ENCODE data around the gene LRRC8A. TPM values are rescaled to one million over a fixed set of nuclear protein-coding genes. Genes with fewer than 3 reads are reported as not detected.

LRRC8A gene
- total and polyA plus RNA-seq, 2 of the 13 experiments (the other 11 are each of a cell fraction or from before 2014, with no cell fraction given): 16.1 to 40.6 TPM

GRCh38 chr9:128838338-128838737 lies 43.6 kb upstream of the LRRC8A start (continued):
- no peak for TF ChIP-seq SMAD1 (CRISPR knock-in tag; IDR thresholded peaks at IDR 0.05; ENCODE audit: borderline replicate concordance, low read depth)
- TF ChIP-seq ZNF251 (CRISPR knock-in tag; IDR thresholded peaks at IDR 0.05): no peak
- peak; percentile 25; the same call in 1 of the 2 replicates for TF ChIP-seq ZNF788 (CRISPR knock-in tag; IDR thresholded peaks at IDR 0.05; ENCODE audit: borderline replicate concordance)
- TF ChIP-seq JUN (CRISPR knock-in tag; IDR thresholded peaks at IDR 0.05): no peak
- no peak for TF ChIP-seq E2F2 (CRISPR knock-in tag; IDR thresholded peaks at IDR 0.05; ENCODE audit: borderline replicate concordance)
- no peak for TF ChIP-seq MAFK (conservative IDR thresholded peaks at IDR 0.05 in 1 of 2, IDR thresholded peaks at IDR 0.05 in 1 of 2; ENCODE audit: low read length in 2 of 2)
- peak; percentile 73 for TF ChIP-seq BHLHE40 (IDR thresholded peaks at IDR 0.05; ENCODE audit: low read length)
- TF ChIP-seq HES4 (CRISPR knock-in tag; IDR thresholded peaks at IDR 0.05; ENCODE audit: borderline replicate concordance): no peak
- TF ChIP-seq SRSF4 (IDR thresholded peaks at IDR 0.05; ENCODE audit: low read depth, low read length, poor library complexity, severe bottlenecking): no peak
- TF ChIP-seq CENPBD1 (CRISPR knock-in tag; IDR thresholded peaks at IDR 0.05; ENCODE audit: borderline replicate concordance, low read depth): 0 out of 2 replicates have a peak, but pooled peaks have one; percentile 59
- no peak for TF ChIP-seq ZMYM2 (CRISPR knock-in tag; IDR thresholded peaks at IDR 0.05)
- 0 out of 2 replicates have a peak, but pooled peaks have one; percentile 26 for TF ChIP-seq BCL3 (CRISPR knock-in tag; IDR thresholded peaks at IDR 0.05)
- TF ChIP-seq ISL2 (CRISPR knock-in tag; IDR thresholded peaks at IDR 0.05): peak; percentile 56
- no peak for TF ChIP-seq USF2 (IDR thresholded peaks at IDR 0.05; ENCODE audit: low read depth, low read length)
- TF ChIP-seq USF2 (CRISPR knock-in tag; IDR thresholded peaks at IDR 0.05; ENCODE audit: borderline replicate concordance): no peak
- TF ChIP-seq RAD51 (IDR thresholded peaks at IDR 0.05; ENCODE audit: borderline replicate concordance): no peak
- TF ChIP-seq ZBTB1 (CRISPR knock-in tag; IDR thresholded peaks at IDR 0.05; ENCODE audit: borderline replicate concordance): no peak
- TF ChIP-seq SYNCRIP (IDR thresholded peaks at IDR 0.05; ENCODE audit: insufficient read depth, low read depth, low read length): no peak
- peak; percentile 66; the same call in 1 of the 2 replicates for TF ChIP-seq ZNF790 (CRISPR knock-in tag; IDR thresholded peaks at IDR 0.05; ENCODE audit: borderline replicate concordance)
- TF ChIP-seq PHF21A (CRISPR knock-in tag; IDR thresholded peaks at IDR 0.05): peak; percentile 86
- peak; percentile 94 for TF ChIP-seq TCF7 (IDR thresholded peaks at IDR 0.05; ENCODE audit: low read depth)
- peak; percentile 84 for TF ChIP-seq MEF2D (CRISPR knock-in tag; IDR thresholded peaks at IDR 0.05)
- TF ChIP-seq SOX13 (IDR thresholded peaks at IDR 0.05): peak; percentile 89
- peak in 1 of 2 experiments; percentile 96; a peak in 2 of 4 replicates for TF ChIP-seq SOX13 (CRISPR knock-in tag; conservative IDR thresholded peaks at IDR 0.05 in 1 of 2, IDR thresholded peaks at IDR 0.05 in 1 of 2)
- peak; percentile 84 for TF ChIP-seq MAX (IDR thresholded peaks at IDR 0.05)
- peak; percentile 43; the same call in 1 of the 2 replicates for TF ChIP-seq FOXK1 (CRISPR knock-in tag; IDR thresholded peaks at IDR 0.05; ENCODE audit: borderline replicate concordance, low read depth)
- no peak for TF ChIP-seq ZIK1 (CRISPR knock-in tag; IDR thresholded peaks at IDR 0.05; ENCODE audit: borderline replicate concordance, low read depth)
